Subcutaneous adipose tissue (tissue), 4 donors: ENCODE results near the gene GMNC. TPM values are rescaled to one million over a fixed set of nuclear protein-coding genes. Genes with fewer than 3 reads are reported as not detected.

Experiments used
- CTCF ChIP-seq: fragments of 450-650 bp; IDR thresholded peaks from one replicate; pipeline ENCODE4 v1.5.1; 2016; ENCODE audit warnings: low read depth, mild to moderate bottlenecking, control low read depth, antibody characterized with exemption, moderate library complexity
- total RNA-seq, 4 donors: library from RNA; depleted of rRNA; stranded (reverse); fragments of >200 nt; gene quantifications; one replicate each; pipeline ENCODE4 v1.1.0, GENCODE V29; 2016

Gene GMNC
- total RNA-seq, 4 donors from 2014 or later: not detected

GRCh38 chr3:190810957-190811356 is 51.5 kb downstream of the GMNC start:
- TF ChIP-seq CTCF: no peak

DNA sequence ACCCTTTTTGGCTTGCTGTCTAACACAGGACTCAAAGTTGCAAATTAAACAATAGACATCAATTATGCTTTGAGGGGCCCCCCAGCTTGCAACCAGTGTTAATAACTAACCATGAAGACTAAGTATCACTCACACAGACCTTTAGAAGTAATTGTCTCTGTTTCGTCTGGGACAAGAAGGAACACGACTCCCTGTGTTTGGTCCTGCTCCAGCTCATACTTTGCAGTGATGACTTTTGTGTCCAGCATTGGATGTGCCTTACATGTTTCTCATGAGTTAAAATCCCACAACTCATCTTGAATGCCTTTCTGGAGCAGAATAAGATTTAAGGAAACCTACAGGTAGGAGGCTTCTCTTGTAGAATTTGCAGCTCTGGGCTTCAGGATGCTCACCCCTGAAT is 53.1 kb downstream of the GMNC start:
- no peak for TF ChIP-seq CTCF

GRCh38 chr3:190807719-190808375 is 54.6 kb downstream of the GMNC start:
- TF ChIP-seq CTCF: no peak
